Activated CD4-positive, alpha-beta memory T cell treated with anti-CD3 and anti-CD28 coated beads, Interleukin-2, amount 10 ng/mL, durations not matched to agents 7 days and 5 days (primary cell): ENCODE measurements around the gene CATSPER4. TPM values are rescaled to one million over a fixed set of nuclear protein-coding genes. Genes with fewer than 3 reads are reported as not detected.

Source experiments
- CTCF ChIA-PET: fragments of 350-600 bp; sonication (Branson Sonifier 250); formaldehyde crosslinking; loops from one replicate; lab custom pipeline; 2021; ENCODE audit warnings: antibody characterized with exemption, inconsistent platforms; lab: Charles Lee
- POLR2A ChIA-PET: fragments of 350-600 bp; sonication (Branson Sonifier 250); formaldehyde crosslinking; loops from one replicate; lab custom pipeline; 2021; ENCODE audit warnings: antibody characterized with exemption; lab: Charles Lee
- DNase-seq: peaks from one replicate; pipeline ENCODE4 v3.0.0-alpha.2; 2020
- H3K27ac Mint-ChIP-seq: one replicate; pipeline ENCODE4 v1.8.0; 2021; ENCODE audit warnings: mild to moderate bottlenecking, mixed read lengths
- H3K27me3 Mint-ChIP-seq: one replicate; pipeline ENCODE4 v1.8.0; 2021; ENCODE audit warnings: mixed read lengths
- H3K36me3 Mint-ChIP-seq: one replicate; pipeline ENCODE4 v1.8.0; 2021; ENCODE audit warnings: low read depth, mixed read lengths
- H3K4me1 Mint-ChIP-seq: one replicate; pipeline ENCODE4 v1.8.0; 2021; ENCODE audit warnings: mixed read lengths
- H3K4me3 Mint-ChIP-seq: one replicate; pipeline ENCODE4 v1.8.0; 2021; ENCODE audit warnings: mild to moderate bottlenecking, mixed read lengths
- H3K9me3 Mint-ChIP-seq: one replicate; pipeline ENCODE4 v1.8.0; 2021; ENCODE audit warnings: mixed read lengths
- total RNA-seq, 2 experiments: library from RNA; stranded (reverse); gene quantifications; one replicate each; pipeline ENCODE4 v1.2.3, GENCODE V29; 2021

The CATSPER4 gene
- total RNA-seq, 2 experiments from 2014 or later: not detected

GRCh38 chr1:26158908-26159742 lies 31.3 kb upstream of the CATSPER4 start, which contains the start of gene FAM110D:
Gene FAM110D (plus strand): TSS chr1:26159079. CDS start chr1:26161292, 2,213 bp downstream.
- Mint-ChIP-seq H3K27ac (no peak within 1 kb of the TSS), H3K4me3 (no peak within 1 kb of the TSS), H3K4me1 (peaks cover 10% of the 10 kb centered on the region), H3K9me3 (no peaks in the 10 kb centered on the region), H3K36me3 (no peaks in the 10 kb centered on the region), H3K27me3 (peaks cover 62% of the 10 kb centered on the region)
- CTCF ChIA-PET: interaction anchor here (0.7 to 3.8 kb wide), 2 partner anchors 11 to 27 kb away, joined by 3 to 14 read pairs; partner anchors contain the start of genes ZNF593 and ZNF593OS
- no peak for DNase-seq
- POLR2A ChIA-PET: no interaction called here

GRCh38 chr1:26159743-26160039 lies 30.7 kb upstream of the CATSPER4 start:
- ChIA-PET CTCF (no interaction called here), POLR2A (no interaction called here)
- Mint-ChIP-seq H3K36me3 (no peaks in the 10 kb centered on the region), H3K4me1 (peaks cover 13% of the 10 kb centered on the region), H3K9me3 (no peaks in the 10 kb centered on the region), H3K4me3 (no peak overlapping the region), H3K27ac (no peak overlapping the region), H3K27me3 (peaks cover 65% of the 10 kb centered on the region)
- DNase-seq: no peak

DNA sequence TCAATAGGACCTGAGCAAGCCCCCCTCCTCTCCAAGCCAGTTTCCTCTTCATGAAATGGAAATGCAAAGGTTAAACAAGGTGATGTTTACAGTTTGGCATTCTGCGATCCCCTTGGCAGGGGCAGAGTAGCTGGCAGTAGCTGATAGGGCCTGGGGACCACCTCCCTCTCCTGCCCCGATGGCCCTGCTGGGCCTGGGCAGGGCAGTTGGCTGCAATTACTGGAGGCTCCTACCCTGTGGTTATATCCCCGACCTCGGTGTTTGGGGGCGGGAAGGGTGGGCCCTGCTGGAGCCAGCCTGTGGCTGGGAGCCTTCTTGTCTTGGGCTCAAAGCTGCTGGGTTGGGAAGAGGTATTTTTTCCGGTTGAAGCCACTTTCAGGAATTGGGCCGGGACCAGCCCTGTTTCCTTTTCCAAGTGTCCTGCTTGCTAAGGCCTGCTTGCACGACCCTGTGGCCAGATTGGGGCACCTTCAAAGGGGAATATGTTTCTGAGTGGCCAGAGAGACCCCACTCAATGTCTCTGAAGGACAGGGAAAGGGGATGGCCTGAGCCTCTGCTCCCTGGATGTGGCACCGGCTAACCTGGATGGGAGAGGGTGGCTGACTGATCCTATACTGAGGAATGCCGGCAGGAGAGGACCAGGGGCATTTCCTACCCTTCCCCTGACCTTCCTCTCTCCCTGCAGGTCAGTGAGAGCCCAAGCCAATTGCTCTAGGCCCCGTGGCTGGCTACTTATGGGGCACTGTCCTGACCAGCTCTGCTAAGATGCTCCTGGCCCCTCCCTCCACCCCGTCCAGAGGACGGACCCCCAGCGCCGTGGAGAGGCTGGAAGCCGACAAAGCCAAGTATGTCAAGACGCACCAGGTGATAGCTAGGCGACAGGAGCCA lies 29.6 kb upstream of the CATSPER4 start:
- Mint-ChIP-seq H3K4me1 (peaks cover 23% of the 10 kb centered on the region), H3K9me3 (no peaks in the 10 kb centered on the region), H3K27ac (no peak overlapping the region), H3K27me3 (peaks cover 56% of the 10 kb centered on the region), H3K4me3 (no peak overlapping the region), H3K36me3 (no peaks in the 10 kb centered on the region)
- CTCF ChIA-PET: interaction anchor here (1.0 to 2.7 kb wide), 3 partner anchors 9 to 74 kb away, joined by 3 to 14 read pairs (median 4); partner anchors contain the start of genes CEP85 and ZNF593
- DNase-seq: no peak
- POLR2A ChIA-PET: no interaction called here

GRCh38 chr1:26161415-26162219 lies 28.8 kb upstream of the CATSPER4 start:
- Mint-ChIP-seq H3K36me3 (no peaks in the 10 kb centered on the region), H3K9me3 (no peaks in the 10 kb centered on the region), H3K4me3 (no peak overlapping the region), H3K27me3 (peaks cover 50% of the 10 kb centered on the region), H3K27ac (no peak overlapping the region), H3K4me1 (peaks cover 27% of the 10 kb centered on the region)
- CTCF ChIA-PET: interaction anchor here (1.0 to 2.7 kb wide), 5 partner anchors 8 to 256 kb away, joined by 3 to 14 read pairs (median 4); partner anchors contain the start of genes CEP85 and ZNF593
- peak; percentile 35 for DNase-seq
- POLR2A ChIA-PET: interaction anchor here (0.7 kb wide), 1 partner anchor 35 kb away, joined by 3 read pairs; no protein-coding TSS in a partner anchor

- POLR2A ChIA-PET: interaction anchor here (0.7 to 2.0 kb wide), 2 partner anchors 36 to 72 kb away, joined by 3 to 7 read pairs; partner anchors contain the start of gene CEP85
- Mint-ChIP-seq H3K9me3 (no peaks in the 10 kb centered on the region), H3K4me1 (peaks cover 30% of the 10 kb centered on the region), H3K27ac (no peak overlapping the region), H3K4me3 (no peak overlapping the region), H3K36me3 (no peaks in the 10 kb centered on the region), H3K27me3 (peaks cover 47% of the 10 kb centered on the region)
- CTCF ChIA-PET: interaction anchor here (1.2 to 2.7 kb wide), 6 partner anchors 23 to 255 kb away, joined by 3 to 14 read pairs (median 4); partner anchors contain the start of gene CEP85
- DNase-seq: no peak
Observed at GRCh38 chr1:26162220-26162709, 28.1 kb upstream of the CATSPER4 start.

DNA sequence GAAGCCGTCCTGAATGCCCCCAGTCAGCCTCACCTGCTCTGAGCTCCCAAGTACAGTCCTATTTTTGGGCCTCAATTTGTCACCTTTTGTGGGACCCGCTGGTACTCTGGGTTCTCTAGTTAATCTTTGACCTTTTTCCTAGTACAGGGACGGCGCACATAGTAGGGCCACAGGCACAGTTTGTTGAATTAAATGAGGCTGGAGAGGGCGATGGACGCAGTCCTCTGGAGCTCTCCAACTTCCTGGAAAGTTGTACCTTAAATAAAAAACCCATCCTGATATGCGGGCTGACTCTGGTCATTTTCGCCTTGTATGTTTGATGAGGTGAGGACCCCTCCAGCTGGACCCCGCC lies 26.7 kb upstream of the CATSPER4 start:
- ChIA-PET POLR2A (interaction anchor here (2.0 kb wide), 1 partner anchor 70 kb away, joined by 7 read pairs; the partner anchor contains the start of gene CEP85), CTCF (interaction anchor here (0.7 to 2.3 kb wide), 9 partner anchors 18 to 269 kb away, joined by 3 to 5 read pairs (median 3); partner anchors contain the start of genes CEP85 and DHDDS)
- Mint-ChIP-seq H3K27me3 (peaks cover 37% of the 10 kb centered on the region), H3K4me3 (no peak overlapping the region), H3K36me3 (no peaks in the 10 kb centered on the region), H3K4me1 (peaks cover 30% of the 10 kb centered on the region), H3K9me3 (no peaks in the 10 kb centered on the region), H3K27ac (no peak overlapping the region)
- DNase-seq: no peak

- POLR2A ChIA-PET: interaction anchor here (2.0 kb wide), 1 partner anchor 70 kb away, joined by 7 read pairs; the partner anchor contains the start of gene CEP85
- H3K4me1 Mint-ChIP-seq: peaks cover 31% of the 10 kb centered on the region
- H3K36me3 Mint-ChIP-seq: no peaks in the 10 kb centered on the region
- H3K9me3 Mint-ChIP-seq: no peaks in the 10 kb centered on the region
- H3K27me3 Mint-ChIP-seq: peaks cover 32% of the 10 kb centered on the region
- no peak overlapping the region for H3K4me3 Mint-ChIP-seq
- DNase-seq: peak; percentile 52
- CTCF ChIA-PET: interaction anchor here (0.7 to 2.3 kb wide), 9 partner anchors 19 to 268 kb away, joined by 3 to 8 read pairs (median 3); partner anchors contain the start of genes CEP85 and DHDDS
- H3K27ac Mint-ChIP-seq: no peak overlapping the region
Observed at GRCh38 chr1:26164036-26164860, 26.2 kb upstream of the CATSPER4 start.

GRCh38 chr1:26164861-26165842 lies 25.2 kb upstream of the CATSPER4 start:
- Mint-ChIP-seq H3K27me3 (peaks cover 26% of the 10 kb centered on the region), H3K27ac (no peak overlapping the region), H3K36me3 (no peaks in the 10 kb centered on the region), H3K4me3 (peak overlapping the region; percentile 7), H3K4me1 (peaks cover 31% of the 10 kb centered on the region), H3K9me3 (no peaks in the 10 kb centered on the region)
- ChIA-PET POLR2A (no interaction called here), CTCF (interaction anchor here (0.8 to 2.3 kb wide), 5 partner anchors 8 to 70 kb away, joined by 3 to 8 read pairs (median 4); partner anchors contain the start of gene CEP85)
- no peak for DNase-seq

GRCh38 chr1:26166719-26167281 lies 23.6 kb upstream of the CATSPER4 start:
- H3K27me3 Mint-ChIP-seq: peaks cover 21% of the 10 kb centered on the region
- H3K9me3 Mint-ChIP-seq: no peaks in the 10 kb centered on the region
- H3K36me3 Mint-ChIP-seq: no peaks in the 10 kb centered on the region
- ChIA-PET POLR2A (interaction anchor here (0.6 to 1.1 kb wide), 2 partner anchors 40 to 67 kb away, joined by 3 read pairs; partner anchors contain the start of gene CEP85), CTCF (interaction anchor here (1.0 kb wide), 1 partner anchor 67 kb away, joined by 3 read pairs; the partner anchor contains the start of gene CEP85)
- H3K27ac Mint-ChIP-seq: no peak overlapping the region
- H3K4me3 Mint-ChIP-seq: no peak overlapping the region
- peaks cover 44% of the 10 kb centered on the region for H3K4me1 Mint-ChIP-seq
- DNase-seq: no peak
